Measurements from ENCODE around the gene FBXW12. TPM values are rescaled to one million over a fixed set of nuclear protein-coding genes. Genes with fewer than 3 reads are reported as not detected.

The FBXW12 gene
- total RNA-seq, 1 experiment from 2014 or later: not detected

- no peaks in the 10 kb centered on the region; the same call in 1 of the 2 replicates for H4K20me1 ChIP-seq (ENCODE audit: insufficient read depth, low read depth, low read length)
- no peaks in the 10 kb centered on the region for H3K27me3 ChIP-seq (ENCODE audit: low read length)
- no peak overlapping the region for H3K4me2 ChIP-seq (ENCODE audit: low read depth, low read length, poor library complexity, severe bottlenecking)
- H3K9me3 ChIP-seq (ENCODE audit: low read length): no peaks in the 10 kb centered on the region
- no peak for DNase-seq
- H3K4me1 ChIP-seq (ENCODE audit: low read length): peaks cover 34% of the 10 kb centered on the region
- H3K9me2 ChIP-seq (replicated peaks; ENCODE audit: insufficient read depth, low read length): no peaks in the 10 kb centered on the region
- peaks cover 8% of the 10 kb centered on the region for H3K36me3 ChIP-seq (ENCODE audit: insufficient read depth, low read length)
- peaks cover 39% of the 10 kb centered on the region for H3K79me2 ChIP-seq (ENCODE audit: low read length)
- H3K4me3 ChIP-seq (ENCODE audit: low read length): no peak overlapping the region
- no peak overlapping the region for H2AFZ ChIP-seq (ENCODE audit: low read length)
- no peak overlapping the region for H3K27ac ChIP-seq (ENCODE audit: low read length)
- peak overlapping the region; percentile 14; the same call in 1 of the 2 replicates for H3K9ac ChIP-seq (ENCODE audit: low read length)
Observed at GRCh38 chr3:48436477-48436787, 64.4 kb downstream of the FBXW12 start.

- peak overlapping the region; percentile 14; the same call in 1 of the 2 replicates for H3K9ac ChIP-seq (ENCODE audit: low read length)
Observed at GRCh38 chr3:48436855-48437254, 64.8 kb downstream of the FBXW12 start.

GRCh38 chr3:48437812-48438211 lies 65.8 kb downstream of the FBXW12 start:
- Histone ChIP-seq H3K4me2 (ENCODE audit: low read depth, low read length, poor library complexity, severe bottlenecking) (peak overlapping the region; percentile 91), H3K9ac (ENCODE audit: low read length) (peak overlapping the region; percentile 97; the same call in 1 of the 2 replicates), H3K9me2 (replicated peaks; ENCODE audit: insufficient read depth, low read length) (no peaks in the 10 kb centered on the region), H3K9me3 (ENCODE audit: low read length) (no peaks in the 10 kb centered on the region), H3K4me1 (ENCODE audit: low read length) (peaks cover 42% of the 10 kb centered on the region), H3K4me3 (ENCODE audit: low read length) (no peak overlapping the region), H3K27me3 (ENCODE audit: low read length) (no peaks in the 10 kb centered on the region), H2AFZ (ENCODE audit: low read length) (no peak overlapping the region), H3K79me2 (ENCODE audit: low read length) (peaks cover 48% of the 10 kb centered on the region), H3K27ac (ENCODE audit: low read length) (peak overlapping the region; percentile 29; the same call in 1 of the 2 replicates), H3K36me3 (ENCODE audit: insufficient read depth, low read length) (peaks cover 18% of the 10 kb centered on the region), H4K20me1 (ENCODE audit: insufficient read depth, low read depth, low read length) (no peaks in the 10 kb centered on the region; the same call in 1 of the 2 replicates)
- DNase-seq: no peak

More at GRCh38 chr3:48436855-48437254, 64.8 kb downstream of the FBXW12 start:
- Histone ChIP-seq H3K4me2 (ENCODE audit: low read depth, low read length, poor library complexity, severe bottlenecking) (no peak overlapping the region), H3K79me2 (ENCODE audit: low read length) (peaks cover 43% of the 10 kb centered on the region), H4K20me1 (ENCODE audit: insufficient read depth, low read depth, low read length) (no peaks in the 10 kb centered on the region; the same call in 1 of the 2 replicates), H3K9me2 (replicated peaks; ENCODE audit: insufficient read depth, low read length) (no peaks in the 10 kb centered on the region), H3K36me3 (ENCODE audit: insufficient read depth, low read length) (peaks cover 12% of the 10 kb centered on the region), H3K4me1 (ENCODE audit: low read length) (peaks cover 38% of the 10 kb centered on the region), H3K4me3 (ENCODE audit: low read length) (no peak overlapping the region), H2AFZ (ENCODE audit: low read length) (no peak overlapping the region), H3K27me3 (ENCODE audit: low read length) (no peaks in the 10 kb centered on the region), H3K9me3 (ENCODE audit: low read length) (no peaks in the 10 kb centered on the region), H3K27ac (ENCODE audit: low read length) (no peak overlapping the region)
- no peak for DNase-seq

GRCh38 chr3:48439820-48440589 lies 68.0 kb downstream of the FBXW12 start, which contains the start of the genes CCDC51 and TMA7:
Gene CCDC51 (minus strand): TSS chr3:48440119. CDS start chr3:48435128, 4,991 bp downstream.
Gene TMA7 (plus strand): TSS chr3:48440257. CDS start chr3:48440297, 40 bp downstream.
- H3K36me3 ChIP-seq (ENCODE audit: insufficient read depth, low read length): peaks cover 13% of the 10 kb centered on the region
- H3K4me2 ChIP-seq (ENCODE audit: low read depth, low read length, poor library complexity, severe bottlenecking): peak within 1 kb of the TSS; percentile 91
- H3K27me3 ChIP-seq (ENCODE audit: low read length): no peaks in the 10 kb centered on the region
- peaks cover 39% of the 10 kb centered on the region for H3K4me1 ChIP-seq (ENCODE audit: low read length)
- H3K79me2 ChIP-seq (ENCODE audit: low read length): peaks cover 45% of the 10 kb centered on the region
- no peaks in the 10 kb centered on the region for H3K9me2 ChIP-seq (replicated peaks; ENCODE audit: insufficient read depth, low read length)
- DNase-seq: peak; percentile 99
- peak within 1 kb of the TSS; percentile 91 for H3K4me3 ChIP-seq (ENCODE audit: low read length)
- no peak within 1 kb of the TSS for H2AFZ ChIP-seq (ENCODE audit: low read length)
- H3K27ac ChIP-seq (ENCODE audit: low read length): peak within 1 kb of the TSS; percentile 69
- H3K9me3 ChIP-seq (ENCODE audit: low read length): no peaks in the 10 kb centered on the region
- no peaks in the 10 kb centered on the region; the same call in 1 of the 2 replicates for H4K20me1 ChIP-seq (ENCODE audit: insufficient read depth, low read depth, low read length)
- peak within 1 kb of the TSS; percentile 97 for H3K9ac ChIP-seq (ENCODE audit: low read length)

GRCh38 chr3:48440590-48440958 lies 68.6 kb downstream of the FBXW12 start:
- peak overlapping the region; percentile 69 for H3K27ac ChIP-seq (ENCODE audit: low read length)
- peaks cover 45% of the 10 kb centered on the region for H3K4me1 ChIP-seq (ENCODE audit: low read length)
- H3K4me2 ChIP-seq (ENCODE audit: low read depth, low read length, poor library complexity, severe bottlenecking): peak overlapping the region; percentile 91
- H3K36me3 ChIP-seq (ENCODE audit: insufficient read depth, low read length): peaks cover 13% of the 10 kb centered on the region
- peak overlapping the region; percentile 91 for H3K4me3 ChIP-seq (ENCODE audit: low read length)
- no peaks in the 10 kb centered on the region for H3K27me3 ChIP-seq (ENCODE audit: low read length)
- H3K9me3 ChIP-seq (ENCODE audit: low read length): no peaks in the 10 kb centered on the region
- peaks cover 40% of the 10 kb centered on the region for H3K79me2 ChIP-seq (ENCODE audit: low read length)
- DNase-seq: no peak
- peak overlapping the region; percentile 97 for H3K9ac ChIP-seq (ENCODE audit: low read length)
- H4K20me1 ChIP-seq (ENCODE audit: insufficient read depth, low read depth, low read length): no peaks in the 10 kb centered on the region; the same call in 1 of the 2 replicates
- H3K9me2 ChIP-seq (replicated peaks; ENCODE audit: insufficient read depth, low read length): no peaks in the 10 kb centered on the region
- no peak overlapping the region for H2AFZ ChIP-seq (ENCODE audit: low read length)

GRCh38 chr3:48441940-48442339 lies 69.9 kb downstream of the FBXW12 start:
- DNase-seq: no peak
- Histone ChIP-seq H3K9me3 (ENCODE audit: low read length) (no peaks in the 10 kb centered on the region), H3K9me2 (replicated peaks; ENCODE audit: insufficient read depth, low read length) (no peaks in the 10 kb centered on the region), H3K4me3 (ENCODE audit: low read length) (peak overlapping the region; percentile 91), H3K79me2 (ENCODE audit: low read length) (peaks cover 50% of the 10 kb centered on the region), H3K4me1 (ENCODE audit: low read length) (peaks cover 44% of the 10 kb centered on the region), H2AFZ (ENCODE audit: low read length) (no peak overlapping the region), H3K9ac (ENCODE audit: low read length) (peak overlapping the region; percentile 97), H4K20me1 (ENCODE audit: insufficient read depth, low read depth, low read length) (no peaks in the 10 kb centered on the region; the same call in 1 of the 2 replicates), H3K27ac (ENCODE audit: low read length) (peak overlapping the region; percentile 69; the same call in 1 of the 2 replicates), H3K27me3 (ENCODE audit: low read length) (no peaks in the 10 kb centered on the region), H3K36me3 (ENCODE audit: insufficient read depth, low read length) (peaks cover 13% of the 10 kb centered on the region), H3K4me2 (ENCODE audit: low read depth, low read length, poor library complexity, severe bottlenecking) (peak overlapping the region; percentile 91)

Small RNA genes lying within 50 kb of the gene (small RNA-seq; reads per million reads assigned to genes)
- gene RN7SL321P: not detected

Other genes with a start within 250 kb of the FBXW12 start
- gene CDC25A, start 183.8 kb upstream of the FBXW12 start, total RNA-seq (2014; rRNA removed; shearing (Covaris generic); ENCODE audit: low replicate concordance): 12.9 and 17.1 TPM in 2 replicates
- gene CAMP, start 148.7 kb upstream of the FBXW12 start, total RNA-seq (2014; rRNA removed; shearing (Covaris generic); ENCODE audit: low replicate concordance): 100 and 141 TPM in 2 replicates
- 64.5 and 65.2 TPM in 2 replicates for gene ZNF589, start 131.1 kb upstream of the FBXW12 start, total RNA-seq (2014; rRNA removed; shearing (Covaris generic); ENCODE audit: low replicate concordance)
- gene NME6, start 70.9 kb upstream of the FBXW12 start, total RNA-seq (2014; rRNA removed; shearing (Covaris generic); ENCODE audit: low replicate concordance): 18.5 and 20.4 TPM in 2 replicates
- not detected in 2 replicates for gene SPINK8, start 38.6 kb upstream of the FBXW12 start, total RNA-seq (2014; rRNA removed; shearing (Covaris generic); ENCODE audit: low replicate concordance)
- 34.0 and 48.3 TPM in 2 replicates for gene PLXNB1, start 57.9 kb downstream of the FBXW12 start, total RNA-seq (2014; rRNA removed; shearing (Covaris generic); ENCODE audit: low replicate concordance)
- gene CCDC51, start 67.9 kb downstream of the FBXW12 start, total RNA-seq (2014; rRNA removed; shearing (Covaris generic); ENCODE audit: low replicate concordance): 22.0 and 28.3 TPM in 2 replicates
- 300 and 483 TPM in 2 replicates for gene TMA7, start 68.0 kb downstream of the FBXW12 start, total RNA-seq (2014; rRNA removed; shearing (Covaris generic); ENCODE audit: low replicate concordance)
- gene ATRIP, start 74.5 kb downstream of the FBXW12 start, total RNA-seq (2014; rRNA removed; shearing (Covaris generic); ENCODE audit: low replicate concordance): 7.3 and 10.9 TPM in 2 replicates
- 141 and 149 TPM in 2 replicates for gene SHISA5, start 132.0 kb downstream of the FBXW12 start, total RNA-seq (2014; rRNA removed; shearing (Covaris generic); ENCODE audit: low replicate concordance)
- gene PFKFB4, start 184.6 kb downstream of the FBXW12 start, total RNA-seq (2014; rRNA removed; shearing (Covaris generic); ENCODE audit: low replicate concordance): 55.2 and 89.6 TPM in 2 replicates
- not detected in 2 replicates for gene UCN2, start 191.6 kb downstream of the FBXW12 start, total RNA-seq (2014; rRNA removed; shearing (Covaris generic); ENCODE audit: low replicate concordance)
- 0.78 and 13.0 TPM in 2 replicates for gene COL7A1, start 223.1 kb downstream of the FBXW12 start, total RNA-seq (2014; rRNA removed; shearing (Covaris generic); ENCODE audit: low replicate concordance)
- 80.3 and 165 TPM in 2 replicates for gene UQCRC1, start 237.4 kb downstream of the FBXW12 start, total RNA-seq (2014; rRNA removed; shearing (Covaris generic); ENCODE audit: low replicate concordance)
- not detected in 2 replicates for gene TMEM89, start 249.6 kb downstream of the FBXW12 start, total RNA-seq (2014; rRNA removed; shearing (Covaris generic); ENCODE audit: low replicate concordance)